ENCODE results near the gene DDA1. TPM values are rescaled to one million over a fixed set of nuclear protein-coding genes. Genes with fewer than 3 reads are reported as not detected.

The DDA1 gene
- total and polyA plus RNA-seq, 10 of the 15 experiments (the other 5 are each of a cell fraction or from before 2014, with no cell fraction given), result 0.76 to 71.0 (median 39.4) TPM

DNA sequence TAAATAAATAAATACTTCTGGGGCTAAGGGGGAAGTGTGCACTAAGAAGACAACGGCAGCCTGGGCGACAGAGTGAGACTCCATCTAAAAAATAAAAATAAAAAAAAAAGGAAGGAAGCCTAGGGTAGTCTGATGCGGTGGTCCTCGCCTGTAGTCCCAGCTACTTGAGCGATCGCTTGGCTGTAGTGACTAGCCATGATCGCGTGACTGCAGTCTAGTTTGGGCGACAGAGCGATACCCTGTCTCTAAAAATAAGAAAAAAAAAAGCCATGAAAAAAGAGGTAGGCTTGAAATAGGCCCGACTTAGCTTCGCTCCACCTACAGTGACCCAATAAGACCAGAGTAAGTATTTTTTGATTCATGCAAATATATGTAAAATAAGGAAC lies 42.8 kb upstream of the DDA1 start (continued):
- no peak for TF ChIP-seq RAD51 (IDR thresholded peaks at IDR 0.05)
- TF ChIP-seq HCFC1 (IDR thresholded peaks at IDR 0.05; ENCODE audit: low read length), result no peak
- TF ChIP-seq ZBED1 (IDR thresholded peaks at IDR 0.05; ENCODE audit: borderline replicate concordance), result peak; percentile 55; the same call in 1 of the 2 replicates

DNA sequence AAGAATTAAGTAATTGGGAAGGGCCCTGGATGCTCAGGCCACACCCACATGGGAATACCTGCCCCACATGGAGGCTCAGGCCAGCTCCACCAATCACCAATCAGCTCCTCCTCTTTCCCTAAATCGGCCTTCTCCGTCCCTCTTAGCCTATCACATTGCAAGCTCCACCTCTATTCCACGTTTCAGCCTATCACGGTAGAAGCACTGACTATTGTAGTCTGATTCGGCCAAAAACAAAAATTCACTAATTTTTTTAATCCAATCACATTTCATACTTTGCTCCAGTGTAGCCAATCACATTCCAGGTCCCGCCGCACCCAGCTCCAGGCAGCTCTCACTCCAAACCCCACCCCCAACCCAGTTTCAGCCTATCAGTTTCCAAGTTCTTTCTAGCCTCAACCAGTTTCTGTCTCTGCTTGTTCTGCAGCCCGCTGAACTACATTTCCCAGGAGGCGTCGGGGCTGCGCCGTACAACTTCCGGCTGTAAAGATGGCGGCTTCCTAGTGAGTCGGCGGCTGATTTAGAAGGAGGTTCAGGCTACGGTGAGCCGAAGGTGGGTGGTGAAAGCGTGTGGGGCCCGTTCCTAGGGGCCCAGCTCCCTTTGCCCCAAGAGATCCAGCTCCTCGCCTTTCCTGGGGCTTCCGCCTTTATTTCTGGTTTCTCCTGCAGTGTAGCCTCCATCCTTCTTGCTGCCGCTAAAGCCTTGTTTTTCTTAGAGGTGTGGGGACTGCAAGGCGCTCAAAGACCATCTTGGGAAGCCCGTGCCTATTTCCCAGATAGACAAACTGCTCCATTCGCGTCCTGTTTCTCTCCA lies 42.2 kb upstream of the DDA1 start, which contains the start of gene BABAM1:
BABAM1 (plus strand) TSS at position 469 of the 814 bp plus-strand sequence. CDS start 1,364 bp downstream, outside the sequence.
- no peaks in the 10 kb centered on the region for H3K9me3 ChIP-seq (replicated peaks; ENCODE audit: control insufficient read depth, insufficient read depth, low read length)
- intact Hi-C loops (cut with micrococcal nuclease; ENCODE audit: unreplicated experiment) (loop anchor here (1.0 to 10.0 kb wide), 3 partner anchors 16 to 492 kb away; partner anchors contain the start of genes HAUS8 and MYO9B), in situ Hi-C loops (cut with MboI) (no loop called here)
- ChIA-PET CTCF (interaction anchor here (0.5 to 10.5 kb wide), 20 partner anchors 9 to 1676 kb away, joined by 3 to 120 read pairs (median 3); partner anchors contain the start of genes ABHD8, ANKLE1, HAUS8 and MRPL34), SMC1A (ENCODE audit: uncharacterized antibody, unreplicated experiment) (interaction anchor here (0.6 to 5.0 kb wide), 13 partner anchors 15 to 671 kb away, joined by 3 to 43 read pairs (median 3); partner anchors contain the start of genes ABHD8, ANKLE1 and USE1), POLR2A (interaction anchor here (0.5 to 2.1 kb wide), 21 partner anchors 12 to 1860 kb away, joined by 3 to 16 read pairs (median 4); partner anchors contain the start of genes ABHD8, ANKLE1, ANO8 and DDA1), RAD21 (ENCODE audit: unreplicated experiment) (interaction anchor here (0.7 to 1.8 kb wide), 22 partner anchors 12 to 552 kb away, joined by 3 to 22 read pairs (median 4); partner anchors contain the start of genes ABHD8, ANKLE1, DDA1 and OCEL1)
- under 1% methylated on average over 27 of the region's 27 CpGs for WGBS (ENCODE audit: insufficient coverage, insufficient replicate concordance, low lambda C conversion rate, missing lambda C conversion rate)
- H3K4me1 ChIP-seq (ENCODE audit: control insufficient read depth, insufficient read depth, low read length), result peaks cover 11% of the 10 kb centered on the region
- H2AFZ ChIP-seq (ENCODE audit: control insufficient read depth, low read depth, low read length), result peak within 1 kb of the TSS; percentile 89
- H3K4me2 ChIP-seq (ENCODE audit: control insufficient read depth, insufficient read depth), result peak within 1 kb of the TSS; percentile 75
- peak within 1 kb of the TSS; percentile 93 for H3K4me3 ChIP-seq
- H3K79me2 ChIP-seq (ENCODE audit: control insufficient read depth, insufficient read depth, low read length), result peaks cover 13% of the 10 kb centered on the region
- no peaks in the 10 kb centered on the region for H3K27me3 ChIP-seq (replicated peaks in 1 of 2; ENCODE audit: control insufficient read depth in 2 of 2, insufficient read depth in 2 of 2, low read length in 1 of 2)
- peak within 1 kb of the TSS; percentile 85 for H3K9ac ChIP-seq (ENCODE audit: control insufficient read depth, insufficient read depth, low read length)
- H4K20me1 ChIP-seq (ENCODE audit: control insufficient read depth, insufficient read depth), result no peaks in the 10 kb centered on the region
- BruUV-seq (replicated peaks), result no TSS peak
- peaks cover 3 to 6% of the 10 kb centered on the region in 2 experiments; a peak in 3 of 4 replicates for H3K36me3 ChIP-seq (ENCODE audit: control insufficient read depth in 2 of 2, insufficient read depth in 2 of 2, low read length in 1 of 2)
- ATAC-seq (peak; percentile 97), DNase-seq (ENCODE audit: low read depth, low spot score) (peak; percentile 100), FAIRE-seq (peak; percentile 100)
- peak within 1 kb of the TSS; percentile 81 for H3K27ac ChIP-seq (ENCODE audit: control insufficient read depth, insufficient read depth)
- TF ChIP-seq HDGF (IDR thresholded peaks at IDR 0.05) (peak; percentile 89), KAT2A (conservative IDR thresholded peaks at IDR 0.05; ENCODE audit: control insufficient read depth, low read depth, low read length) (no peak), EED (IDR thresholded peaks at IDR 0.05; ENCODE audit: low read depth) (no peak), SUPT20H (IDR thresholded peaks at IDR 0.05; ENCODE audit: borderline replicate concordance, control insufficient read depth, low read depth, low read length) (no peak), MTA2 (IDR thresholded peaks at IDR 0.05; ENCODE audit: low read depth) (no peak), POLR2A (IDR thresholded peaks at IDR 0.05; ENCODE audit: low read depth, low read length) (peak; percentile 84), YBX1 (IDR thresholded peaks at IDR 0.05) (no peak), RCOR1 (conservative IDR thresholded peaks at IDR 0.05; ENCODE audit: low read depth, low read length) (no peak), STAT1 (conservative IDR thresholded peaks at IDR 0.05) (no peak), ZNF207 (IDR thresholded peaks at IDR 0.05; ENCODE audit: borderline replicate concordance) (peak; percentile 73; the same call in 1 of the 2 replicates), CBX3 (IDR thresholded peaks at IDR 0.05; ENCODE audit: borderline replicate concordance, low read depth) (no peak)
- TF ChIP-seq, protein P1, sequence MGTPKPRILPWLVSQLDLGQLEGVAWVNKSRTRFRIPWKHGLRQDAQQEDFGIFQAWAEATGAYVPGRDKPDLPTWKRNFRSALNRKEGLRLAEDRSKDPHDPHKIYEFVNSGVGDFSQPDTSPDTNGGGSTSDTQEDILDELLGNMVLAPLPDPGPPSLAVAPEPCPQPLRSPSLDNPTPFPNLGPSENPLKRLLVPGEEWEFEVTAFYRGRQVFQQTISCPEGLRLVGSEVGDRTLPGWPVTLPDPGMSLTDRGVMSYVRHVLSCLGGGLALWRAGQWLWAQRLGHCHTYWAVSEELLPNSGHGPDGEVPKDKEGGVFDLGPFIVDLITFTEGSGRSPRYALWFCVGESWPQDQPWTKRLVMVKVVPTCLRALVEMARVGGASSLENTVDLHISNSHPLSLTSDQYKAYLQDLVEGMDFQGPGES (IDR thresholded peaks at IDR 0.05), result peak; percentile 94
- TF ChIP-seq, protein P2, sequence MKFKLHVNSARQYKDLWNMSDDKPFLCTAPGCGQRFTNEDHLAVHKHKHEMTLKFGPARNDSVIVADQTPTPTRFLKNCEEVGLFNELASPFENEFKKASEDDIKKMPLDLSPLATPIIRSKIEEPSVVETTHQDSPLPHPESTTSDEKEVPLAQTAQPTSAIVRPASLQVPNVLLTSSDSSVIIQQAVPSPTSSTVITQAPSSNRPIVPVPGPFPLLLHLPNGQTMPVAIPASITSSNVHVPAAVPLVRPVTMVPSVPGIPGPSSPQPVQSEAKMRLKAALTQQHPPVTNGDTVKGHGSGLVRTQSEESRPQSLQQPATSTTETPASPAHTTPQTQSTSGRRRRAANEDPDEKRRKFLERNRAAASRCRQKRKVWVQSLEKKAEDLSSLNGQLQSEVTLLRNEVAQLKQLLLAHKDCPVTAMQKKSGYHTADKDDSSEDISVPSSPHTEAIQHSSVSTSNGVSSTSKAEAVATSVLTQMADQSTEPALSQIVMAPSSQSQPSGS (IDR thresholded peaks at IDR 0.05; ENCODE audit: low read length), result no peak
- TF ChIP-seq, protein P3, sequence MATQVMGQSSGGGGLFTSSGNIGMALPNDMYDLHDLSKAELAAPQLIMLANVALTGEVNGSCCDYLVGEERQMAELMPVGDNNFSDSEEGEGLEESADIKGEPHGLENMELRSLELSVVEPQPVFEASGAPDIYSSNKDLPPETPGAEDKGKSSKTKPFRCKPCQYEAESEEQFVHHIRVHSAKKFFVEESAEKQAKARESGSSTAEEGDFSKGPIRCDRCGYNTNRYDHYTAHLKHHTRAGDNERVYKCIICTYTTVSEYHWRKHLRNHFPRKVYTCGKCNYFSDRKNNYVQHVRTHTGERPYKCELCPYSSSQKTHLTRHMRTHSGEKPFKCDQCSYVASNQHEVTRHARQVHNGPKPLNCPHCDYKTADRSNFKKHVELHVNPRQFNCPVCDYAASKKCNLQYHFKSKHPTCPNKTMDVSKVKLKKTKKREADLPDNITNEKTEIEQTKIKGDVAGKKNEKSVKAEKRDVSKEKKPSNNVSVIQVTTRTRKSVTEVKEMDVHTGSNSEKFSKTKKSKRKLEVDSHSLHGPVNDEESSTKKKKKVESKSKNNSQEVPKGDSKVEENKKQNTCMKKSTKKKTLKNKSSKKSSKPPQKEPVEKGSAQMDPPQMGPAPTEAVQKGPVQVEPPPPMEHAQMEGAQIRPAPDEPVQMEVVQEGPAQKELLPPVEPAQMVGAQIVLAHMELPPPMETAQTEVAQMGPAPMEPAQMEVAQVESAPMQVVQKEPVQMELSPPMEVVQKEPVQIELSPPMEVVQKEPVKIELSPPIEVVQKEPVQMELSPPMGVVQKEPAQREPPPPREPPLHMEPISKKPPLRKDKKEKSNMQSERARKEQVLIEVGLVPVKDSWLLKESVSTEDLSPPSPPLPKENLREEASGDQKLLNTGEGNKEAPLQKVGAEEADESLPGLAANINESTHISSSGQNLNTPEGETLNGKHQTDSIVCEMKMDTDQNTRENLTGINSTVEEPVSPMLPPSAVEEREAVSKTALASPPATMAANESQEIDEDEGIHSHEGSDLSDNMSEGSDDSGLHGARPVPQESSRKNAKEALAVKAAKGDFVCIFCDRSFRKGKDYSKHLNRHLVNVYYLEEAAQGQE (IDR thresholded peaks at IDR 0.05; ENCODE audit: low read depth, low read length), result no peak

All from GM12878 (cell line).